Sigmoid colon (tissue), 4 donors: ENCODE results near the gene PRKN.

Experiments
- POLR2AphosphoS5 ChIP-seq, 4 donors: sonication (generic); formaldehyde crosslinking; IDR thresholded peaks; one replicate each; pipeline ENCODE4 v1.6.1; 2017; ENCODE audit warnings: antibody characterized with exemption in 4 of 4
- TF ChIP-seq, protein P1 (sequence below), 4 experiments: fragments of 450-650 bp in 3 of 4; fragments of 200-600 bp in 1 of 4; IDR thresholded peaks; one replicate each; pipeline ENCODE4 v1.5.1; 2016 to 2019; ENCODE audit warnings: antibody characterized with exemption in 4 of 4, mild to moderate bottlenecking in 3 of 4, moderate library complexity in 2 of 4

DNA sequence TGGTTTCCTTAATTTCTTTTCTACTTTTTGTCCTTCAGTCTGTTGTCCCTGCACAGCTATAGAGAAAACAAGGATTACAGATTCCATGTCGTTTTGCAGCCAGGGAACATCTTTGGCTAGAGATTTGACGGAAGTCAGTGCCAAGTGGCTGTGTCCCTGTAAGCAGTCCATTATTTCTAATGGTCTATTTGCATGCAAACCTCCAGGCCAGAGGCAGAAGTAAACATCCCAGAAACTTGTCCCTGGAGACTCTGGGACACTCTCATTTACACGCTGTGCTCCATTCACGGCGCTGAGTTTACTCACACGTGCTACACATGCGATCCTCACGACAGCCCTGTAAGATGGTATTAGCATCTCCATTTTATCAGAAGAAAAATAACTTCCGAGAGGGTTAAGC is 355.5 kb downstream of the PRKN start:
- TF ChIP-seq, protein P1, sequence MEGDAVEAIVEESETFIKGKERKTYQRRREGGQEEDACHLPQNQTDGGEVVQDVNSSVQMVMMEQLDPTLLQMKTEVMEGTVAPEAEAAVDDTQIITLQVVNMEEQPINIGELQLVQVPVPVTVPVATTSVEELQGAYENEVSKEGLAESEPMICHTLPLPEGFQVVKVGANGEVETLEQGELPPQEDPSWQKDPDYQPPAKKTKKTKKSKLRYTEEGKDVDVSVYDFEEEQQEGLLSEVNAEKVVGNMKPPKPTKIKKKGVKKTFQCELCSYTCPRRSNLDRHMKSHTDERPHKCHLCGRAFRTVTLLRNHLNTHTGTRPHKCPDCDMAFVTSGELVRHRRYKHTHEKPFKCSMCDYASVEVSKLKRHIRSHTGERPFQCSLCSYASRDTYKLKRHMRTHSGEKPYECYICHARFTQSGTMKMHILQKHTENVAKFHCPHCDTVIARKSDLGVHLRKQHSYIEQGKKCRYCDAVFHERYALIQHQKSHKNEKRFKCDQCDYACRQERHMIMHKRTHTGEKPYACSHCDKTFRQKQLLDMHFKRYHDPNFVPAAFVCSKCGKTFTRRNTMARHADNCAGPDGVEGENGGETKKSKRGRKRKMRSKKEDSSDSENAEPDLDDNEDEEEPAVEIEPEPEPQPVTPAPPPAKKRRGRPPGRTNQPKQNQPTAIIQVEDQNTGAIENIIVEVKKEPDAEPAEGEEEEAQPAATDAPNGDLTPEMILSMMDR (IDR thresholded peaks at IDR 0.05), result no peak
- TF ChIP-seq POLR2AphosphoS5 (IDR thresholded peaks at IDR 0.05), result no peak
